WTC11 (cell line): ENCODE data around the gene RASA1.

Experiments used
- AFF4 ChIP-seq: sonication (generic); formaldehyde crosslinking; IDR thresholded peaks from 2 replicates; pipeline ENCODE4 v1.8.1; 2023; ENCODE audit warnings: mild to moderate bottlenecking, missing genetic modification reagents, borderline replicate concordance
- AR ChIP-seq: fragments of 250-450 bp; sonication (Bioruptor Pico); IDR thresholded peaks from 2 replicates; pipeline ENCODE4 v1.9.0; 2021; ENCODE audit warnings: mild to moderate bottlenecking
- ATF3 ChIP-seq: sonication (generic); formaldehyde crosslinking; conservative IDR thresholded peaks from 2 replicates; pipeline ENCODE4 v1.8.1; 2022; ENCODE audit warnings: mild to moderate bottlenecking, missing genetic modification reagents
- CBFB ChIP-seq: sonication (generic); formaldehyde crosslinking; IDR thresholded peaks from 2 replicates; pipeline ENCODE4 v1.8.1; 2022; ENCODE audit warnings: mild to moderate bottlenecking, low read depth, missing genetic modification reagents
- CTCF ChIP-seq: fragments of 200-600 bp; IDR thresholded peaks from 2 replicates; pipeline ENCODE4 v1.8.0; 2022; ENCODE audit warnings: antibody characterized with exemption
- E2F1 ChIP-seq: sonication (generic); formaldehyde crosslinking; IDR thresholded peaks from 2 replicates; pipeline ENCODE4 v1.8.0; 2022; ENCODE audit warnings: mild to moderate bottlenecking, missing genetic modification reagents
- E2F4 ChIP-seq: sonication (generic); formaldehyde crosslinking; IDR thresholded peaks from 2 replicates; pipeline ENCODE4 v1.8.1; 2022; ENCODE audit warnings: low read depth, mild to moderate bottlenecking, moderate library complexity, missing genetic modification reagents, borderline replicate concordance
- FOXK1 ChIP-seq: sonication (generic); formaldehyde crosslinking; IDR thresholded peaks from 2 replicates; pipeline ENCODE4 v1.8.0; 2022; ENCODE audit warnings: mild to moderate bottlenecking, moderate library complexity, missing genetic modification reagents
- MAX ChIP-seq: sonication (generic); formaldehyde crosslinking; IDR thresholded peaks from 2 replicates; pipeline ENCODE4 v1.8.0; 2022; ENCODE audit warnings: mild to moderate bottlenecking, missing genetic modification reagents
- NR2C2 ChIP-seq: sonication (generic); formaldehyde crosslinking; IDR thresholded peaks from 2 replicates; pipeline ENCODE4 v1.8.0; 2022; ENCODE audit warnings: mild to moderate bottlenecking, missing genetic modification reagents
- PREB ChIP-seq: sonication (generic); formaldehyde crosslinking; IDR thresholded peaks from 2 replicates; pipeline ENCODE4 v1.8.1; 2022; ENCODE audit warnings: mild to moderate bottlenecking, missing genetic modification reagents, moderate library complexity, borderline replicate concordance
- SMAD3 ChIP-seq: sonication (generic); formaldehyde crosslinking; IDR thresholded peaks from 2 replicates; pipeline ENCODE4 v1.8.0; 2022; ENCODE audit warnings: missing genetic modification reagents, mild to moderate bottlenecking, borderline replicate concordance
- TCF7 ChIP-seq: sonication (generic); formaldehyde crosslinking; IDR thresholded peaks from 2 replicates; pipeline ENCODE4 v1.8.0; 2022; ENCODE audit warnings: mild to moderate bottlenecking, low read depth, missing genetic modification reagents, moderate library complexity
- TEAD4 ChIP-seq: sonication (generic); formaldehyde crosslinking; IDR thresholded peaks from 2 replicates; pipeline ENCODE4 v1.8.0; 2022; ENCODE audit warnings: mild to moderate bottlenecking, missing genetic modification reagents

GRCh38 chr5:87302061-87302460 is 34.4 kb downstream of the RASA1 start:
- no peak for TF ChIP-seq CTCF
- no peak for TF ChIP-seq TEAD4 (CRISPR knock-in tag)
- TF ChIP-seq SMAD3 (CRISPR knock-in tag) = no peak
- TF ChIP-seq TCF7 (CRISPR knock-in tag) = no peak
- TF ChIP-seq MAX (CRISPR knock-in tag) = no peak
- no peak for TF ChIP-seq AFF4
- no peak for TF ChIP-seq CBFB (CRISPR knock-in tag)
- TF ChIP-seq FOXK1 (CRISPR knock-in tag) = no peak
- TF ChIP-seq AR = no peak
- TF ChIP-seq PREB (CRISPR knock-in tag) = no peak
- no peak for TF ChIP-seq E2F1 (CRISPR knock-in tag)
- TF ChIP-seq E2F4 = no peak
- TF ChIP-seq ATF3 = no peak
- no peak for TF ChIP-seq NR2C2
